KOPT-K1 (cell line): ENCODE results near the gene PHF10.

Experiments used
- H3K27ac ChIP-seq: fragments of 200-600 bp; sonication (generic); 2 replicates; pipeline ENCODE4 v1.5.1; 2016; ENCODE audit warnings: antibody characterized with exemption, mild to moderate bottlenecking, low read depth, low read length; ENCODE audit not compliant: poor library complexity, severe bottlenecking
- H3K36me3 ChIP-seq: fragments of 200-600 bp; sonication (generic); 2 replicates; pipeline ENCODE4 v1.5.1; 2017; ENCODE audit warnings: antibody characterized with exemption, mild to moderate bottlenecking, low read length, moderate library complexity; ENCODE audit not compliant: insufficient read depth
- H3K9me3 ChIP-seq: fragments of 200-600 bp; sonication (generic); 2 replicates; pipeline ENCODE4 v1.5.1; 2017; ENCODE audit warnings: antibody characterized with exemption, low read length, mild to moderate bottlenecking; ENCODE audit not compliant: insufficient read depth, poor library complexity, severe bottlenecking

The PHF10 gene

DNA sequence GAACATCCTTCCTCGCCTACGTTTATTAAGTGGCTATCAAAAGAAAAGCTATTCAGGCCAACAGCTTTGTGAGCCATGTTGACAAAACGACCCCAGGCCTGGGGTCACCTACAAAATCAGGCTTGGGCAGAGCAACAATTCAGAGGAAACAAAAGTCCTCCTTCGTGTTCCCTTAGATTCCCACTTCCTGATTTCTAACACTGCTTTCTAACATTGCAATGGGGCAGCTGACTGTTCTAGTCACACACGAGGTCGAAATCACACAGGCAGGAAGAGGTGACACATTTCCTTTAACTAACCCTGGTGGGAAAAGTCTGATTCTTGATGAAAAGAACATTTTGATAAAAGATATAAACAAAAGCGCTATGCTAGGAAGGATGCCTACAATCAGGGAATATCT lies 54.4 kb downstream of the PHF10 start:
- H3K27ac ChIP-seq: no peak overlapping the region
- no peaks in the 10 kb centered on the region for H3K9me3 ChIP-seq
- peaks cover 56% of the 10 kb centered on the region for H3K36me3 ChIP-seq

DNA sequence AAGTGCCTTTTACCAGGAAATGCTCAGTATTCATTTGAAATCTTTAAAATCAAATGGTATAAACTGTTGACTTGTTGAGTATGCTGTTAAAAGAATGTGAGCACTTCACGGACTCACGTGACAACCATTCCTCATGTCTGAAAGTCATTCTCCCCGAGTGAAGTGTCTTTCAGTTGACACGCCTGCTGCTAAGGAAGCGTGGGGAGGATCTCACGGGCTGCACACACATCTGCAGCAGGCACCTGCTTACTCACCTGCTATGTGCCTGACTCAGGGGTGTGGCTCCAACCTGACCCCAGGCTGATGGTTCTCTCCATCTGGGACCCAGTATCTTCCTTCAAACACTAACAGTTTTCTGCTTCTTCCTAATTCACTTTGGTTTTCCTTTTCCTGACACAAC lies 55.2 kb downstream of the PHF10 start:
- Histone ChIP-seq H3K9me3 (no peaks in the 10 kb centered on the region), H3K27ac (no peak overlapping the region), H3K36me3 (peaks cover 56% of the 10 kb centered on the region)

DNA sequence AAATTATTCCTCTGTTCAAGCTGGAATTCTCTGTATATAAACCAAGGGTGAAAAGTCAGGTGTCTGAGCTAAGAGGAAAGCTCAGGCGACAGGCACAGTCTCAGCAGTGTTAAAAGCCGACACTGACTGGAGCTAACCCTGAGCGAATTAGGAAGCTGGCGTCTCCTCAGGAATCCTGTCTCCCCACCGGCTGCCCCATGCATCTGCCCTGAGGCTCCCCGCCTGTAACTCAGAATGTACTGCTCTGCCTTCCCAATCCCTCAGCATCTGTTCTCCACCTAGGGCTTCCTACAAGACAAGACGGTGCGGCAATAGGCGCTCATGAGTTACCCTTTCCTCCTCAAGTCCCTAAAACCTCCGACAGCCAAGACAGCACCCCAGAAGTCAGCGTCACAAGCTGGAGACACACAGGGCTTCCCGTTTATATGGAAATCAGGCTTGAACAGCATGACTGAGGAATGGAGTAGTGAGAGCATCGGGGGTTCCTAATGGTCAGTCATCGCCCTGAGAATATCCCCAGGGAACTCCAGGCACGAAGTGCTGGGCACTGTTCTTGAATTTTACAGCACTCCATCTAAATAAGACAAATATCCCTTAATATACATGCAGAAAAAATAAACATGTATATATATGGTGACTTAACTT lies 56.0 kb downstream of the PHF10 start:
- no peak overlapping the region for H3K27ac ChIP-seq
- peaks cover 63% of the 10 kb centered on the region for H3K36me3 ChIP-seq
- no peaks in the 10 kb centered on the region for H3K9me3 ChIP-seq

DNA sequence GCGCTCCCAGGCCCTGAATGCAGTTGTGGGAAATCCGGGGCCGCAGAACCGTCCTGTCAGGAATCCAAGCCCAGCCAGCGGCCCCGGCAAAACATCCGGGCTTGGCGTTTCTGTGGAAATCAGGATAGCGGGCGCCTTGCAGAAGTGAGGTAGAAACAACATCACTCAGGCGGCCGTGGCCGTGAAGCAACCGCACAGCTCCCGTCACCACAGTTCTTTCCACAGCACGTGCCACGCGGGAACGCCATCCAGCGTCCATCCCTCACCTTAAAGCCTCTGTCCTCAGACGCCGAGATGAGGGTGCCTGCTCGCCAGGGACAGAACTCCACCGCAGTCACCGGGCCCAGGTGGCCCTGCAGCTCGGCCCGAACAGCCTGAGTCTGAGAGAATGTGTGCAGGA lies 56.6 kb downstream of the PHF10 start:
- no peak overlapping the region for H3K27ac ChIP-seq
- no peaks in the 10 kb centered on the region for H3K9me3 ChIP-seq
- peaks cover 63% of the 10 kb centered on the region for H3K36me3 ChIP-seq

DNA sequence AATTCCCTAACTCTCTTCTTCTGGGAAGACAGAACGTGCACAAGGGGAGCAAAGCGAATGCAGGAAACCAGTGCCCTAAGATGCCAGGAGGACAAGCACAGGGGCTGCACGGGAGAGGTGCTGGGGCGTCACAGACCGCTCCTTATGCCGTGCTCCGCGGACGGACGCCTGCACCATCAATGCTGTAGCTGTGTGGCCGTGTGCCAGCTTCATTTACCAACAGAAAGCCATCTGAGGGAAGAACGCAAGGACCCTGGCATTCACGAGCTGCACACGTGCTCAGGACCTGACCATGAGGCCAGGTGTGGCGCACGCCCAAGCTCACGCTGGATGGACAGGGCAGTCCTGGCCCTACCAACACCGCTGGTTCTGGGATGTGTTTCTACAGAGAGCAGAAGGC lies 57.9 kb downstream of the PHF10 start:
- peaks cover 54% of the 10 kb centered on the region for H3K36me3 ChIP-seq
- H3K9me3 ChIP-seq: no peaks in the 10 kb centered on the region
- no peak overlapping the region for H3K27ac ChIP-seq

DNA sequence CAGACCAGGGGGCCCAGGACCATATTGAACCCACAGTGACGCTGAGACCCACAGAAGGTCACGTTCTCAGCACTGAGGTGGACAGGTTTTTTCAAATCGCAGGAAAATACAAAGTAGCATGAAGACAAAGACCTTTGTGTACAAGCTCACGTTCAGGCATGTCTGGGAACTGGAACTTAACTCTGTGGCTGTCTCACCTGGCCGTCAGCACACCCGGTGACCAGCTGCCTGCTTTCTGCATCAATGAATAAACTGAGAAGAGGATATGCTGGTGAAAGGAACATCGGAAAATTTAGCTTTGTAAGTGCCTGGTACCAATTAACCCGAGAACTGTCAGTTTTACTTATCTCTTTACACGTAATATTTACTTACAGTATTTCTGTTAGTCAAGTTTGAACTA lies 59.0 kb downstream of the PHF10 start:
- Histone ChIP-seq H3K9me3 (no peaks in the 10 kb centered on the region), H3K36me3 (peaks cover 50% of the 10 kb centered on the region)

DNA sequence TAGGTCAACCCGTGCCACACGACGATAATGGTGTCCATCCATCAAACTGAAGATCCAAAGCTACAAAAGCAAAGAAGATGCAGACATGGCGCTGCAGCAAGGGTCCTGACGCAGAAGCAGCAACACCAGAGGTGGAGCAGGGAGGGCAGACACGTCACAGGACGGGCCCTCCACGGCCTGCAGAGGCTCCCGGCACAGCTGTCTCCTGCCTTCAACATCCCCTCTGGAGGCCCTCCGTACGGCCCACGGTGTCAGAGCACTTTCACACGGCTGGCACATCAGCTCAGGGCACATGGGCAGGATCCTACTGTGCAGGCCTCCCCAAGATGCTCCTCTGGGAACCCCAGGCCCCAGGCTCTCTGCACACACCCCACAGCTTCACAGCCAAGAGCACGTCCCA lies 60.1 kb downstream of the PHF10 start:
- Histone ChIP-seq H3K27ac (no peak overlapping the region), H3K36me3 (peaks cover 53% of the 10 kb centered on the region), H3K9me3 (no peaks in the 10 kb centered on the region)

More for the DNA sequence above, 59.0 kb downstream of the PHF10 start:
- no peak overlapping the region for H3K27ac ChIP-seq

DNA sequence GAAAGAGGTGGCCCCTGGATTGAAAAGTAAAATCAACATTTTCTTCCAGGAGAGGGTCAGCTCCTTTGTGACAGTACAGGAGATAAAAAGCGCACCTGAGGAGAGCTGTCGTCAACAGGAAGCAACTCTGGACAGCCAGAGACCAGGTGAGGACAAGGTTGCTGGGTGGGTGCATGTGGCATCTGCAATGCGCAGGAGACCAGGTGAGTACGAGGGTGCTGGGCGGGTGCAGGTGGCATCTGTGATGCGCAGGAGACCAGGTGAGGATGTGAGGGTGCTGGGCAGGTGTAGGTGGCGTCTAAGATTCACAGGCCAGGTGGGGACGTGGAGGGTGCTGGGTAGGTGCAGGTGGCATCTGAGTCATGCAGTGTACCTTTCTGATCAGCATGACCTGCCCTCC lies 60.8 kb downstream of the PHF10 start:
- H3K27ac ChIP-seq: no peak overlapping the region
- H3K9me3 ChIP-seq: no peaks in the 10 kb centered on the region
- peaks cover 53% of the 10 kb centered on the region for H3K36me3 ChIP-seq

DNA sequence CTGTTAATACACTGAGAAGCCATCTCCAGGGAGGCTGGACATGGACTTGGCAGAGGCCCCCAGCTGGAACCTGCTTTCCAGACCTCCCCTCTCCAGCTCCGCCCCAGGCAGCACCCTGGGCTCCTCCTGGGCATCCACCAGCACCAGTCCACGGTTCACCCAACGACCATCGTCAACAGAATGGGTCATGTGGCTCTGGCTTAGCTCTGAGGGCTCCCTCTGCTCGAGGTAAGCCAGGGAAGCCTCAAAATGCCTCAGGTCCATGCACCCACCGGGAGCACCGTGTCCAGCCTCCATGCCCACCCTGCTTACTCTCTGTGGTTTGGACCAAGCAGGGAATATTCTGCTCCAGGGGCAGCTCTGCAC lies 62.9 kb downstream of the PHF10 start:
- Histone ChIP-seq H3K27ac (no peak overlapping the region), H3K36me3 (peaks cover 33% of the 10 kb centered on the region), H3K9me3 (no peaks in the 10 kb centered on the region)

DNA sequence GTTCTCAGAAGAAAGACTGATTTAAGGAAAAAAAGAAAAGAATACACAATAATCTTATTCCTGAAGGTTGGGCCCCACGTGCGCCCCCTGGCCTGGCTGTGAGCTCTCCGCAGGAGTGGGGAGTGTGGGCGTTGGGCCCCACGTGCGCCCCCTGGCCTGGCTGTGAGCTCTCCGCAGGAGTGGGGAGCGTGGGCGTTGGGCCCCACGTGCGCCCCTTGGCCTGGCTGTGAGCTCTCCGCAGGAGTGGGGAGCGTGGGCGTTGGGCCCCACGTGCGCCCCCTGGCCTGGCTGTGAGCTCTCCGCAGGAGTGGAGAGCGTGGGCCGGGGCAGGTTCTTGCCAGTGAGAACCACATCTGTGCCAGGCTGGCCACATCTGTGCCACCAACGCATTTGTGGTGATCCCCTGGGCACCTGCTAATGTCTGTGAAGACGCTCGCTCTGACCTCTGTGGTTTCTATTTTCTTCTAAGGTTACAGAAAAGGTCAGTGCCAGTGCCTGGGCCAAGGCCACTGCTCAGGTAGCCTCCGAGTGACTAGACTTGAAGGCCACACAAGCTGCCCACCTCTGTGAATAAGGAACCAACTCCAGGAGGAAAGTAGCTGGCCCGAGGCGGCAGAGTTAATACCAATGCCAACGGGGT lies 63.4 kb downstream of the PHF10 start:
- H3K27ac ChIP-seq: no peak overlapping the region
- H3K9me3 ChIP-seq: no peaks in the 10 kb centered on the region
- peaks cover 29% of the 10 kb centered on the region for H3K36me3 ChIP-seq

DNA sequence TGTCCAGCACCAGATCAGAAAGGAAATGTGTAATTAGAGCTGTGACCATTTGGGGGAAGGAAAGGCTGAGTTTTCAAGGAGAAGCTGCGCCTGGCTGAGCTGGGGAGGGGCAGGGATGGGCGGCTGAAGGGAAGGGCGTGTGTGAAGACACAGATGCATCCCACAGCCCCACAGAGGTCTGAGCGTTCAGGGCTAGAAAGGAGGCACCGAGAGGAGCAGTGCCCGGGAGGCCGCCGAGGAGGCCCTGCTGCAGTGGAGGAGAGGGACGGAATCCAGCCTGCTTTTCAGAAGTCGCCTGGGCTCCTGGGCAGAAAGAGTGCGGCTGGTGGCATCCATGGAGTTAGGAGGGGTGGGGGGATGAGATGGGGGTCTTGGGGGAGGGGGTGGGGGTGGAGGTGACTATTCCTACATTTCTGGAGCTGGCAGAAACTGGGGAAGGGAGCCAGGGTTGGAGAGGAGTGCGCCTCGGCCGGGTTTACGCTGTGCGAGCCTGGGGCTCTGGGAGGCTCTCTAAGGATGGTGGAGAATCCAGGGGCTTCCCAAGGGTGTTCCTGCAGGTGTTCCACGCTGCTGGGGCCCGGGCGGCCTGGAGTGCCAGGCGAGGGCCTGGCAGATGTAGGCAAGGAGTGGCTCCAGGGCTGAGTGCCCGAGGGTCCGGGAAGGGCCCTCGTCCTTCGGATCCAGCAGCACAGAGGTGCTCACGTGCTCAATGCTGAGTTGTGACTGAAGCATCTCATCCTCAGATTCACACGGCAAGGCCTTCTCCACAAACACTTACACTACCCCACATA lies 64.3 kb downstream of the PHF10 start:
- peaks cover 25% of the 10 kb centered on the region for H3K36me3 ChIP-seq
- H3K9me3 ChIP-seq: no peaks in the 10 kb centered on the region
- H3K27ac ChIP-seq: no peak overlapping the region

DNA sequence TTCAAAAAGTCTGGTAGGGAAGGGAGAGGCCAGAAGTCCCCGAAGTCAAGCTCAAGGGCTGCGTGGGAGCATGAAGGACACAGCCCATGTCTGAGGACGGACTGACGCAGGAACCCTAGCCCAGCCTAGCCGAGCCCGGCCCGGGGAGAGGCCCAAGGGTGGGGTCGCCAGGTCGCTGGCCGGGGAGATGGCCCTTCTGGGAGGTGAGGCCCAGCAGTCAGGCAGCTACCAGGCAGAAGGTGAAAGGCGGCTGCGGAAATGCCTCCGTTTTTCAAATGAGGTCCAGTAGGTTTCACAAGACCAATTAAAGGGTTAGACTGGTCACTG lies 67.1 kb downstream of the PHF10 start:
- H3K36me3 ChIP-seq: peaks cover 15% of the 10 kb centered on the region; the same call in 1 of the 2 replicates
- no peaks in the 10 kb centered on the region for H3K9me3 ChIP-seq
- H3K27ac ChIP-seq: no peak overlapping the region

DNA sequence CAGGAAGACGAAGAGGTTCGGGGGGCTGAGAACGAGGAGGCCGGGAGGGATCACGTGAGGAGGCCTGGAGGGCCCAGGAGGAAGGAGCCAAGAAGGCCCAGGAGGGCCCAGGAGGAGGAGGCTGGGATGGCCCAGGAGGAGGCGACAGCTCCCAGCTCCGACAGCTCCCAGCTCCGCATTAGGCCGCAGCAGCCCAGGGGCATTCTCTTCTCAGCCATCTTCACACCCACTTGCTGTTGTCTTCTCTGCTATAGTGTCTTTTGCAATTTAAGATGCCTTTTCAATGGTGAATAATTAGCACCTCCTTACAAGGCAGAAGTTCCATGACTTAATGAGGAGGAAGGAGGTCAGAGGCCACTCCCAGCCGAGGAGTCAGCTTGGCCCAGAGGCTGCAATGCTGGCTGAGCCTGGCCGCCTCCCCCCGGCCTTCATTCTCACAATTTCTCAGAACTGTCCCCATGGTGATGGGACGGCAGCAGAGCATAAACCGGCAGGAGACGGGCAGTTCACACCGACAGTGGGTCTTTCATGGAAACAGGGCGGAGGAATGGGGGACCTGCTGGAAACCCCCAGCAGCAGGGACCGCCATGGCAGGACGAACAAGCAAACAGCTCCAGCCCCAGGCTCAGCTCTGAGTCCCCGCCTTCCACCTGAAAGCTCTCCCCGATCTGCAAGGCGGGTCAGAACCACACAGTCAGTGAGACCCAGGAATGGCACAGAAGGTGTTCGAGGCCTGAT lies 67.6 kb downstream of the PHF10 start:
- H3K27ac ChIP-seq: no peak overlapping the region
- no peaks in the 10 kb centered on the region for H3K9me3 ChIP-seq
- peaks cover 15% of the 10 kb centered on the region; the same call in 1 of the 2 replicates for H3K36me3 ChIP-seq

DNA sequence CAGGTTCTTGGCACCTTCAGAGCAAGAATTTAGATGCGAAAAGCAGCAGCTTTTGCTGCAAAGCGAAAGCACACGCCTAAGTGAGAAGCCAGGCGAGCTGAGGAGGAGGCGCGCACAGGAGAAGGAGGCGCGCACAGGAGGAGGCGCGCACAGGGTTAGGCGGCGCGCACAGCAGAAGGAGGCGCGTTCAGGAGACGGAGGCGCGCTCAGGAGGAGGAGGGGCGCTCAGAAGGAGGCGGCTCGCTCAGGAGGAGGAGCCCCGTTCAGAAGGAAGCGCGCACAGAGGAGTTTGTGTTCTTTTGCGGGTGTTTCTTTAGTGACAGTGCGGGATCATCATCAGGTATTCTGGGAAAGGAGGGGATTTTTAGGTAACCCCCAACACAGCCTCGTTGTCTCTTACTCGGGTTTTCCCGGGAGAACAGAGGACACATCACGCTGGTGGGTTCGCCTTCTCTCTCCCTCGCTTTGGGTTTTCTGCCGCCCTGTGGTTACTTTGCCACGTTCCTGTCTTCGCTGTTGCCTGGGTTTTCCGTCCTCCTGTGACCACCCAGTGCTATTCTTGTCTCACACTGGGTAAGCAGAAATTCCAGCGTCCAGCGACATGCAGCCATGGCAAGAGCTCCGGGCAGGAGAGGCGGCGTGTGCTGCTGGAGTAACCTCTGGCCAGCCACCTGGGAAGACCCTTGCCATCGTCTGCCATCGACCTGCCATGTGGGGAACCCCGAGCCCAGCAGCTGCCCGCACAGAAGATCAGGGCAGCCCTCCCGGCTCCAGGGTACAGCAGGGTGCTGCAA lies 69.5 kb downstream of the PHF10 start:
- no peak overlapping the region for H3K27ac ChIP-seq
- no peaks in the 10 kb centered on the region for H3K9me3 ChIP-seq
- peaks cover 13% of the 10 kb centered on the region; the same call in 1 of the 2 replicates for H3K36me3 ChIP-seq
